ENCODE data around the gene THADA. TPM values are rescaled to one million over a fixed set of nuclear protein-coding genes. Genes with fewer than 3 reads are reported as not detected.
"Not testable (repeated sequence)": the region's sequence is repeated elsewhere in the genome, so short reads cannot be mapped to it uniquely, and the experiment has no call there.

THADA gene
- total RNA-seq, 4 donors from 2014 or later, result 31.2 to 68.8 (median 54.9) TPM

- H3K27ac ChIP-seq, result no peak overlapping the region
- intact Hi-C loops (cut with DNase I; ENCODE audit: low total_unique reads), result no loop called here
- TF ChIP-seq, protein P1, sequence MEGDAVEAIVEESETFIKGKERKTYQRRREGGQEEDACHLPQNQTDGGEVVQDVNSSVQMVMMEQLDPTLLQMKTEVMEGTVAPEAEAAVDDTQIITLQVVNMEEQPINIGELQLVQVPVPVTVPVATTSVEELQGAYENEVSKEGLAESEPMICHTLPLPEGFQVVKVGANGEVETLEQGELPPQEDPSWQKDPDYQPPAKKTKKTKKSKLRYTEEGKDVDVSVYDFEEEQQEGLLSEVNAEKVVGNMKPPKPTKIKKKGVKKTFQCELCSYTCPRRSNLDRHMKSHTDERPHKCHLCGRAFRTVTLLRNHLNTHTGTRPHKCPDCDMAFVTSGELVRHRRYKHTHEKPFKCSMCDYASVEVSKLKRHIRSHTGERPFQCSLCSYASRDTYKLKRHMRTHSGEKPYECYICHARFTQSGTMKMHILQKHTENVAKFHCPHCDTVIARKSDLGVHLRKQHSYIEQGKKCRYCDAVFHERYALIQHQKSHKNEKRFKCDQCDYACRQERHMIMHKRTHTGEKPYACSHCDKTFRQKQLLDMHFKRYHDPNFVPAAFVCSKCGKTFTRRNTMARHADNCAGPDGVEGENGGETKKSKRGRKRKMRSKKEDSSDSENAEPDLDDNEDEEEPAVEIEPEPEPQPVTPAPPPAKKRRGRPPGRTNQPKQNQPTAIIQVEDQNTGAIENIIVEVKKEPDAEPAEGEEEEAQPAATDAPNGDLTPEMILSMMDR (IDR thresholded peaks at IDR 0.05), result no peak
- TF ChIP-seq POLR2A (IDR thresholded peaks at IDR 0.05), result no peak
Measured at GRCh38 chr2:43192744-43193651, 402.8 kb downstream of the THADA start.

GRCh38 chr2:43191947-43192516 is 403.8 kb downstream of the THADA start:
- no peak for DNase-seq
- Histone ChIP-seq H3K4me1 (peaks cover 0 to under 1% of the 10 kb centered on the region in 2 donors), H3K27ac (no peak overlapping the region), H3K27me3 (no peaks in the 10 kb centered on the region), H3K4me3 (no peak overlapping the region), H3K9me3 (no peaks in the 10 kb centered on the region), H3K36me3 (no peaks in the 10 kb centered on the region)
- TF ChIP-seq, protein P1 (IDR thresholded peaks at IDR 0.05), result no peak
- no peak for TF ChIP-seq POLR2A (IDR thresholded peaks at IDR 0.05)
- intact Hi-C loops (cut with DNase I; ENCODE audit: low total_unique reads), result no loop called here

More at GRCh38 chr2:43192744-43193651, 402.8 kb downstream of the THADA start:
- no peak for DNase-seq
- Histone ChIP-seq H3K9me3 (no peaks in the 10 kb centered on the region), H3K4me3 (no peak overlapping the region), H3K36me3 (no peaks in the 10 kb centered on the region), H3K4me1 (no peaks in the 10 kb centered on the region), H3K27me3 (no peaks in the 10 kb centered on the region)

DNA sequence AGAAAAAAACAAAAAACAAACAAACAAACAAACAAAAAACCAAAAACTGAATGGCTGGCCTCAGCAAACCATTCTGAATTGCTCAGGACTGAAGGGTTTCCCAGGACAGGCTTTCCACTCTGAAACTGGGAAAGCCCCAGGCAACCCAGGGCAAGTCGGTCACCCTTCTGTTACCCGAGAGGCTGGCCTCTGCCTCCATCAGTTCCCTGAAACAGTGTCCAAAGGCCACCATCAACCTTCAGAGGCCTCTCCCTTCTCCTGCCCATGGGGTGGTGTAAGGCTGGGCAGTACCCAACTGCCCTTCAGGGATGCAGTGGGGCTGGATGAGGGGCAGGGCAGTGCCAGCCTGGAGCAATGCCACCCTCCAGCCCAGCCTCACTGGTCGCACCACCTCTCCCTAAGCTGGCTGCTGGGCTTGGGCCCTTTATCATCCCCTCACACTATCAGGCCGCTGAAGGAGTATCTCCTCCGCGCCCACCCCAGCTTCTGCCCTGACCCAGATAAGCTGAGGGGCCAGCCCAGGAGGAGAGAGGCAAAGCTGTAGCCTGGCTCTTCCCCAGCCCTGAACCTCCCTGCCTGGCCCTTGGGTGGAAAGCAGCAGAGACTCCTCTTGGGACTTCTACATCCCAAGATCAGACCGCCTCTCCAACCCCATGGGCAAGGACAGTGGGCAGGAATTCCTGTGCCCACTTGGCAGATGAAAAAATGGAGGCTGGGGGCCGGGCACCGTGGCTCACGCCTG is 405.4 kb downstream of the THADA start:
- no peaks in the 10 kb centered on the region for H3K36me3 ChIP-seq
- no peak overlapping the region for H3K27ac ChIP-seq
- peaks cover 0 to 3% of the 10 kb centered on the region in 2 donors for H3K4me1 ChIP-seq
- intact Hi-C loops (cut with DNase I; ENCODE audit: low total_unique reads), result no loop called here
- no peak overlapping the region for H3K4me3 ChIP-seq
- DNase-seq, result no peak
- no peak for TF ChIP-seq POLR2A (IDR thresholded peaks at IDR 0.05)
- TF ChIP-seq, protein P1 (IDR thresholded peaks at IDR 0.05), result no peak
- no peaks in the 10 kb centered on the region for H3K9me3 ChIP-seq
- H3K27me3 ChIP-seq, result no peaks in the 10 kb centered on the region

DNA sequence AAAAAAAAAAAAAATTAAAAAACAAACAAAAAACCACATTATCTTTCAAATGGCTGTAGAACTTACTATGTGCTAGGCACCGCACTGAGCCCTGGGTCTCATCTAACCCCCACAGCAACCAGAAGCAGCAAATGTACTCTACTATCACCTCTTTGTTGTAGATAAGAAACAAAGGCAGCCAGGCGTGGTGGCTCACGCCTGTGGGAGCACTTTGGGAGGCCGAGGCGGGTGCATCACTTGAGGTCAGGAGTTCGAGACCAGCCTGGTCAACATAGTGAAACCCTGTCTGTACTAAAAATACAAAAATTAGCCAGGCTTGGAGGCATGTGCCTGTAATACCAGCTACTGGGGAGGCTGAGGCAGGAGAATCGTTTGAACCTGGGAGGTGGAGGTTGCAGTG is 406.0 kb downstream of the THADA start:
- H3K4me3 ChIP-seq; DNase-seq; H3K27ac ChIP-seq; H3K4me1 ChIP-seq; H3K27me3 ChIP-seq; H3K9me3 ChIP-seq; H3K36me3 ChIP-seq; intact Hi-C loops (cut with DNase I; ENCODE audit: low total_unique reads): not testable (repeated sequence)

DNA sequence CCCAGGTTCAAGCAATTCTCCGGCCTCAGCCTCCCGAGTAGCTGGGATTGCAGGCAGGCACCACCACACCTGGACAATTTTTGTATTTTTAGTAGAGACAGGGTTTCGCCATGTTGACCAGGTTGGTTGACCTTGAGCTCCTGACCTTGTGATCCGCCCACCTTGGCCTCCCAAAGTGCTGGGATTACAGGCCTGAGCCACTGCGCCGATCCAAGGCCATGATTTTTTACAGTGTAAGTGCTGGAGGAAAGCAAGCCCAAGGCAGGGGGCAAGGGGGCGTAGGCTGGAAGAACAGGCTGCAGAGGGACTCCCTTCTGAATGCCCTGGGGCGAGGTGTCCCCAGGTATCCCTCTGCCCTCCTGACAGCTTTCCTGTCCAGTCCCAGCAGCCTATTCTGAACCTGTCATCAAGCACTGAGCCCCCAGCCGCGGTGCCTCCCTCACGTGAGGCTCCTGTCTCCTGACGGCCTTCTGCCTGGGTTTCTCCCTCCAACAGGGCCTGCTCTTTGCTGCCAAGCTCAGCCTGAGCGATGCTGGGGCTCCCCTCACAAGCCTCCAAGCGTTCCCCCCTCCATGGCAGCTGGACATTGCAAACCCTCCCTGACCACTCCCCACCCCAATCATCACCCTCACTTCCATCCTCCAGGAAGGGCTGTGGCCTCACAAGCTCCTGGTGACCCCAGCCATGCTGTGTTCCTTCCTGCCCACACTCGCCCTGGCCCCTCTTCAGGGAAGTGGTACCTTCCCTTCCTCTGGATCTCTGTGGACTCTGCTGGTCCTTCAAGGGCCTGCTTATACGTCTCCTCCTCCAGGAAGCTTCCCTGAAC is 407.1 kb downstream of the THADA start:
- TF ChIP-seq, protein P1 (IDR thresholded peaks at IDR 0.05), result no peak
- TF ChIP-seq POLR2A (IDR thresholded peaks at IDR 0.05), result no peak
- Histone ChIP-seq H3K36me3 (no peaks in the 10 kb centered on the region), H3K27me3 (no peaks in the 10 kb centered on the region), H3K9me3 (no peaks in the 10 kb centered on the region), H3K4me1 (peaks cover 0 to 3% of the 10 kb centered on the region in 2 donors), H3K27ac (no peak overlapping the region), H3K4me3 (no peak overlapping the region)
- no peak for DNase-seq
- intact Hi-C loops (cut with DNase I; ENCODE audit: low total_unique reads), result no loop called here
